SK-N-MC (cell line): ENCODE data around the gene LRP8.

Experiments
- EZH2 ChIP-seq: fragments of 200-600 bp; sonication (generic); IDR thresholded peaks from one replicate; pipeline ENCODE4 v1.6.1; 2017; ENCODE audit warnings: antibody characterized with exemption
- POLR2AphosphoS5 ChIP-seq: IDR thresholded peaks from 2 replicates; pipeline ENCODE4 v1.6.1; 2012; ENCODE audit warnings: mild to moderate bottlenecking, low read depth, low read length, borderline replicate concordance

- no peak for TF ChIP-seq POLR2AphosphoS5
- TF ChIP-seq EZH2 = no peak
Observed at GRCh38 chr1:53303726-53304515, 23.9 kb downstream of the LRP8 start.
